ENCODE measurements around the gene SLC12A2. TPM values are rescaled to one million over a fixed set of nuclear protein-coding genes. Genes with fewer than 3 reads are reported as not detected.

The SLC12A2 gene
- total and polyA plus RNA-seq, 3 experiments from 2014 or later, result 7.1 to 18.7 (median 16.7) TPM

GRCh38 chr5:128060644-128061385, 22.8 kb upstream of the SLC12A2 start:
- ChIA-PET CTCF (no interaction called here), POLR2A (no interaction called here)
- Histone ChIP-seq H3K4me1 (ENCODE audit: insufficient read depth, low read length) (no peaks in the 10 kb centered on the region), H3K4me3 (ENCODE audit: low read length) (no peak overlapping the region), H3K9me3 (ENCODE audit: low read length) (no peaks in the 10 kb centered on the region), H3K27me3 (ENCODE audit: insufficient read depth, low read length, poor library complexity, severe bottlenecking) (no peaks in the 10 kb centered on the region), H3K36me3 (ENCODE audit: insufficient read depth, low read length) (no peaks in the 10 kb centered on the region), H3K27ac (ENCODE audit: low read depth, low read length) (no peak overlapping the region)
- H3K4me1 Mint-ChIP-seq, result peaks cover 0 to 4% (median 2%) of the 10 kb centered on the region in 3 donors
- H3K27ac Mint-ChIP-seq, result no peak overlapping the region
- peaks cover 11 to 32% (median 19%) of the 10 kb centered on the region in 3 donors for H3K36me3 Mint-ChIP-seq
- no peaks in the 10 kb centered on the region for H3K27me3 Mint-ChIP-seq
- DNase-seq, result no peak
- H3K4me3 Mint-ChIP-seq, result no peak overlapping the region
- H3K9me3 Mint-ChIP-seq, result no peaks in the 10 kb centered on the region

DNA sequence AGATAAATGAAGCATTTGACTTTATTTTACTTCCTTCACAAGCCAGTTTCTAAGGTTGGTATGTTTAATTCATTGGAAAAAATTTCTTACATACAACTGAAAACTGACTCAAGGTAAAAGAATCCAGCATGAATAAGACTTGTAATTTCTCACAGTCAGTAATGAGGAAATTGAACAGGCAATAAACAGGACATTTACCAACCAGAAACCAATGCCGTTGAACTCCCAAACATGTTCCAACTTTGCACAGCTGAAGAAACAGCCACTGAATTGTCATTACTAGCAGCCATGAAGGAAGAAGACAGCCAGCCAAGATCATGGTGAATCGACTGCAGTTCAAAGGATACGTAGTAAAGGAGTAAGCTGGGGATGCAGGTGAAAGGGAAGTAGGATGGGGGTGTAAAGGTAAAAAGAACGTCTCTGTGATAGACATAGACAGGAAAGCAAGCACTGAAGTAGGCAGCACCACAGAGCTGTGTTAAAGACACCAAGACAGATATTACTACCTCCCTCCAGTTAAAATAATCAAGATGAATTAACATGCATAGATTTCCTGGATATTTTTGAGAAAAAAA, 21.3 kb upstream of the SLC12A2 start:
- Mint-ChIP-seq H3K9me3 (no peaks in the 10 kb centered on the region), H3K27me3 (no peaks in the 10 kb centered on the region), H3K27ac (no peak overlapping the region), H3K4me1 (peaks cover 0 to 10% (median 2%) of the 10 kb centered on the region in 3 donors), H3K36me3 (peaks cover 9 to 23% (median 11%) of the 10 kb centered on the region in 3 donors), H3K4me3 (no peak overlapping the region)
- H3K9me3 ChIP-seq (ENCODE audit: low read length), result no peaks in the 10 kb centered on the region
- H3K27me3 ChIP-seq (ENCODE audit: insufficient read depth, low read length, poor library complexity, severe bottlenecking), result no peaks in the 10 kb centered on the region
- H3K27ac ChIP-seq (ENCODE audit: low read depth, low read length), result no peak overlapping the region
- H3K4me1 ChIP-seq (ENCODE audit: insufficient read depth, low read length), result no peaks in the 10 kb centered on the region
- no peaks in the 10 kb centered on the region for H3K36me3 ChIP-seq (ENCODE audit: insufficient read depth, low read length)
- H3K4me3 ChIP-seq (ENCODE audit: low read length), result no peak overlapping the region
- ChIA-PET CTCF (no interaction called here), POLR2A (no interaction called here)
- DNase-seq, result no peak

DNA sequence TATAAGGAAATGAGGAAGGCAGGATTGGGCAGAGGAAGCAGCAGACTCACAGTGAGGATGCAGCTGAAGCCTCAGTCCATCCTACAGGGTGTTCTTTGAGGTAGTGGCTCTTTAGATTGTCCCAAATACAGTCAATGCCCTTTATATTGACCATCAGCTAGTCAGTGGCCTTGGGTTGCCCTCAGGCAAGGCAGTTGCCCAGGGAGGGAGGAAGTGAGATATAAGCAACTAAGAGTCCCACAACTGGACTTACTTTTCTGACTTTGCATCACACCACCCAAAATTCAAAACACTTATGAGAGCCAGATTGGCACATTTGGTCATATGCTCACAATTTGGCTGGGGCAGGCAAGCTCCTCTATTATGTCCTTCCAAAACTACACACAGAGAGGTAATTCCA, 9.4 kb upstream of the SLC12A2 start:
- H3K36me3 Mint-ChIP-seq, result peaks cover 0 to 8% (median 0%) of the 10 kb centered on the region in 3 donors
- H3K27me3 Mint-ChIP-seq, result no peaks in the 10 kb centered on the region
- no peaks in the 10 kb centered on the region for H3K9me3 Mint-ChIP-seq
- H3K27ac Mint-ChIP-seq, result peak overlapping the region in 2 of 8 donors; percentile 2 to 46
- ChIA-PET CTCF (no interaction called here), POLR2A (no interaction called here)
- DNase-seq, result no peak
- Histone ChIP-seq H3K4me1 (ENCODE audit: insufficient read depth, low read length) (peaks cover 9% of the 10 kb centered on the region), H3K27ac (ENCODE audit: low read depth, low read length) (no peak overlapping the region), H3K36me3 (ENCODE audit: insufficient read depth, low read length) (no peaks in the 10 kb centered on the region), H3K27me3 (ENCODE audit: insufficient read depth, low read length, poor library complexity, severe bottlenecking) (no peaks in the 10 kb centered on the region), H3K9me3 (ENCODE audit: low read length) (no peaks in the 10 kb centered on the region), H3K4me3 (ENCODE audit: low read length) (no peak overlapping the region)
- no peak overlapping the region for H3K4me3 Mint-ChIP-seq
- H3K4me1 Mint-ChIP-seq, result peaks cover 18 to 42% (median 24%) of the 10 kb centered on the region in 3 donors

- H3K4me1 ChIP-seq (ENCODE audit: insufficient read depth, low read length), result peaks cover 12% of the 10 kb centered on the region
- no peak for DNase-seq
- ChIA-PET CTCF (no interaction called here), POLR2A (no interaction called here)
- H3K4me3 ChIP-seq (ENCODE audit: low read length), result no peak overlapping the region
- no peaks in the 10 kb centered on the region for H3K9me3 ChIP-seq (ENCODE audit: low read length)
- no peaks in the 10 kb centered on the region for H3K36me3 ChIP-seq (ENCODE audit: insufficient read depth, low read length)
- no peaks in the 10 kb centered on the region for H3K27me3 ChIP-seq (ENCODE audit: insufficient read depth, low read length, poor library complexity, severe bottlenecking)
- Mint-ChIP-seq H3K4me1 (peaks cover 21 to 47% (median 29%) of the 10 kb centered on the region in 3 donors), H3K36me3 (peaks cover 0 to 9% (median 0%) of the 10 kb centered on the region in 3 donors), H3K4me3 (no peak overlapping the region), H3K9me3 (no peaks in the 10 kb centered on the region), H3K27ac (no peak overlapping the region), H3K27me3 (no peaks in the 10 kb centered on the region)
- no peak overlapping the region for H3K27ac ChIP-seq (ENCODE audit: low read depth, low read length)
Measured at GRCh38 chr5:128074953-128075352, 8.6 kb upstream of the SLC12A2 start.

DNA sequence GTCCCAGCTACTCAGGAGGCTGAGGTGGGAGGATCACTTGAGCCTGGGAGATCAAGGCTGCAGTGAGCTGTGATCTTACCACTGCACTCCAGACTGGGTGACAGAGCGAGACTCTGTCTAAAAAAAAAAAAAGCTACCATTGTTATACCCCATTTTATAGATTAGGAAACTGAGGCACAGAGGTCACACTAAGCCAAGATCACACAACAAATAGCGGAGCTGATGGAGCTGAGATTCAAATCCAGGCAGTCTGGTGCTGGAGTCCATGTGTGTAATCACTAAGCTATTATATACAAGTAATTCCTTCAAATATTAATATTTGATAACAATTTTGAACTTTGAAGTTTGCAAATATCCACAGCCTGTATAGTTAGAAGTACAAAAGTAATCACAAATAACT, 6.0 kb upstream of the SLC12A2 start:
- POLR2A ChIA-PET, result no interaction called here
- H3K9me3 Mint-ChIP-seq, result no peaks in the 10 kb centered on the region
- Histone ChIP-seq H3K27ac (ENCODE audit: low read depth, low read length) (no peak overlapping the region), H3K4me3 (ENCODE audit: low read length) (no peak overlapping the region), H3K9me3 (ENCODE audit: low read length) (no peaks in the 10 kb centered on the region), H3K4me1 (ENCODE audit: insufficient read depth, low read length) (peaks cover 37% of the 10 kb centered on the region), H3K27me3 (ENCODE audit: insufficient read depth, low read length, poor library complexity, severe bottlenecking) (no peaks in the 10 kb centered on the region), H3K36me3 (ENCODE audit: insufficient read depth, low read length) (no peaks in the 10 kb centered on the region)
- H3K36me3 Mint-ChIP-seq, result peaks cover 0 to 10% (median 0%) of the 10 kb centered on the region in 3 donors
- H3K4me1 Mint-ChIP-seq, result peaks cover 44 to 68% (median 50%) of the 10 kb centered on the region in 3 donors
- no peak overlapping the region for H3K27ac Mint-ChIP-seq
- H3K4me3 Mint-ChIP-seq, result no peak overlapping the region
- H3K27me3 Mint-ChIP-seq, result peaks cover 0 to 1% of the 10 kb centered on the region in 2 donors
- CTCF ChIA-PET, result interaction anchor here (1.0 to 1.5 kb wide), 2 partner anchors 8 to 320 kb away, joined by 3 to 4 read pairs; no protein-coding TSS in a partner anchor
- DNase-seq, result no peak

DNA sequence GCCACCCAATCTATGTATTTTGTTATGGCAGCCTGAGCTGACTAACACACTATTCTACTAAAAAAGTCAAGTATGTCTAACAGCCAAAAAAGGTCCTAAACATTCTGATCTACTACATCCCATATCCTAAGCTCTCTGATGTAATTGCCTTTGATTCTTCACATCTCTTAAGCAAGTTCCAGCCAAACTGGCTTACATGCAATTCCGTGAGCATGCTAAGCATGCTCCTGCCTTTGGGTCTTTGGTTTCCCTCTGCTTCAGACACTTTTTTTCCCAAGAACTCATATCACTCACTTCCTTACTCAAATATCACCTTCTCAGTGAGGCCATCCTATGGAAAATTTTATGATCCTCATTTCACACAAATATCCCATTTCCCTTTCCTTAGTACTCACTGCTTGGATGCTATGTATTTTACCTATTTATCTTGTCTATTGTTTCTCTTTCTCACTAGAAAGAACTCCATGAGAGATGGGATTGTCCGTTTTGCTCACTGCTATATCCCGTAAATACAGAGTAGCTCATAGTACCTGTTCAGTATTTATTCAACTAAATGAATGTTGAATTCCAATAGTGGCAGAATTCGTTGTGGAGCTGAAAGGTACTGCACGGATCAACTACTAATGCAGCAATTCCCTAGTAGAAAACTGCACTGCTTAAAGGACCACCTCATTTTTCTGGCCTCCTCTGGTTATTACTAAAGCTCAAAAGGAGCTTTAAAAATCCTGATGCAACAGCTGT, 2.3 kb upstream of the SLC12A2 start:
- peak overlapping the region; percentile 31 to 97 (median 94) for H3K27ac Mint-ChIP-seq
- ChIA-PET CTCF (no interaction called here), POLR2A (interaction anchor here (0.7 kb wide), 1 partner anchor 517 kb away, joined by 4 read pairs; no protein-coding TSS in a partner anchor)
- Histone ChIP-seq H3K9me3 (ENCODE audit: low read length) (no peaks in the 10 kb centered on the region), H3K4me3 (ENCODE audit: low read length) (peak overlapping the region; percentile 9), H3K27ac (ENCODE audit: low read depth, low read length) (peak overlapping the region; percentile 86), H3K36me3 (ENCODE audit: insufficient read depth, low read length) (no peaks in the 10 kb centered on the region), H3K27me3 (ENCODE audit: insufficient read depth, low read length, poor library complexity, severe bottlenecking) (no peaks in the 10 kb centered on the region), H3K4me1 (ENCODE audit: insufficient read depth, low read length) (peaks cover 49% of the 10 kb centered on the region)
- H3K9me3 Mint-ChIP-seq, result no peaks in the 10 kb centered on the region
- H3K4me1 Mint-ChIP-seq, result peaks cover 55 to 70% (median 57%) of the 10 kb centered on the region in 3 donors
- no peak for DNase-seq
- peaks cover 0 to 1% of the 10 kb centered on the region in 2 donors for H3K27me3 Mint-ChIP-seq
- H3K4me3 Mint-ChIP-seq, result peak overlapping the region; percentile 82 to 96 (median 91)
- peaks cover 0 to 21% (median 0%) of the 10 kb centered on the region in 3 donors for H3K36me3 Mint-ChIP-seq

- POLR2A ChIA-PET, result interaction anchor here (0.9 to 1.1 kb wide), 3 partner anchors 10 to 28 kb away, joined by 3 read pairs; no protein-coding TSS in a partner anchor
- Histone ChIP-seq H3K4me3 (ENCODE audit: low read length) (peak overlapping the region; percentile 62), H3K27me3 (ENCODE audit: insufficient read depth, low read length, poor library complexity, severe bottlenecking) (no peaks in the 10 kb centered on the region), H3K9me3 (ENCODE audit: low read length) (no peaks in the 10 kb centered on the region), H3K4me1 (ENCODE audit: insufficient read depth, low read length) (peaks cover 43% of the 10 kb centered on the region), H3K36me3 (ENCODE audit: insufficient read depth, low read length) (no peaks in the 10 kb centered on the region), H3K27ac (ENCODE audit: low read depth, low read length) (peak overlapping the region; percentile 86)
- Mint-ChIP-seq H3K4me1 (peaks cover 61 to 74% (median 70%) of the 10 kb centered on the region in 3 donors), H3K27ac (peak overlapping the region; percentile 81 to 98 (median 96)), H3K27me3 (peaks cover 0 to 1% of the 10 kb centered on the region in 2 donors), H3K4me3 (peak overlapping the region; percentile 82 to 96 (median 91)), H3K36me3 (peaks cover 0 to 18% (median 2%) of the 10 kb centered on the region in 3 donors), H3K9me3 (no peaks in the 10 kb centered on the region)
- no peak for DNase-seq
- CTCF ChIA-PET, result interaction anchor here (1.9 kb wide), 1 partner anchor 17 kb away, joined by 5 read pairs; no protein-coding TSS in a partner anchor
Measured at GRCh38 chr5:128082551-128083032, 974 bp upstream of the SLC12A2 start.

Data from CD8-positive, alpha-beta memory T cell (primary cell).